ENCODE results near the gene IL1B.

The IL1B gene

DNA sequence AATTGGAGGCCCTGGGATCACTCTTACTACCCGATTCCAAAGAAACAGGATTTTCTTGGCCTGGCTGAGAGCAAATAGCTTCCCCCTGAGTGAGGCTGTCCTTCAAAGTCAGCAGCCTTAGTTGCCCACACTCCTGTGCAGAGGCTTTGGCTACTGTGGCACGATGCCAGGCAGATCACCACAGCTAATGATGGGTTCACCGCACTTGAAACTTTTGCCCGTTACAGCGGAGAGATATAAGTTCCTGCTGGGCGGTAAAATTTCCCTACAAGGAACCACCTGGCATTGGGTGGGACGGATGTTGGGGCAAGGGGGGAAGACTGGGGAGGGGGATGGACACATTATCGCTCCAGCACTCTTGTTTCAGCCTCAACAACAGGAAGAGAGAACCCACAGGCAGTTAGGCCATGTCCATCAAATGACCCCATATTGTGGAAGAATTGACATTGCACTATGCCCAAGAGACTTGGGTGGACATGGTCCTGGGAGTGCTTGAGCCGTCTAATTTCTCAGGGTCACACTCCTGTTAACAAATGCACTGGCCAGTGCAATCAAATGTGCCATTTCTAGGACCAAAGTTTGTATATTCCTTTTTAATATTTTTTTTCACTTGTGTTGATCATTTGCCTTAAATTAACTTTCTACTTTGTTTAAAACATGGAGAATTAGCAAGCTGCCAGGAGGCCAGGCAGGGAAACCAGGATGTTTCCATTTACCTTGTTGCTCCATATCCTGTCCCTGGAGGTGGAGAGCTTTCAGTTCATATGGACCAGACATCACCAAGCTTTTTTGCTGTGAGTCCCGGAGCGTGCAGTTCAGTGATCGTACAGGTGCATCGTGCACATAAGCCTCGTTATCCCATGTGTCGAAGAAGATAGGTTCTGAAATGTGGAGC, 4.4 kb downstream of the IL1B start:
- TF ChIP-seq, protein P1, sequence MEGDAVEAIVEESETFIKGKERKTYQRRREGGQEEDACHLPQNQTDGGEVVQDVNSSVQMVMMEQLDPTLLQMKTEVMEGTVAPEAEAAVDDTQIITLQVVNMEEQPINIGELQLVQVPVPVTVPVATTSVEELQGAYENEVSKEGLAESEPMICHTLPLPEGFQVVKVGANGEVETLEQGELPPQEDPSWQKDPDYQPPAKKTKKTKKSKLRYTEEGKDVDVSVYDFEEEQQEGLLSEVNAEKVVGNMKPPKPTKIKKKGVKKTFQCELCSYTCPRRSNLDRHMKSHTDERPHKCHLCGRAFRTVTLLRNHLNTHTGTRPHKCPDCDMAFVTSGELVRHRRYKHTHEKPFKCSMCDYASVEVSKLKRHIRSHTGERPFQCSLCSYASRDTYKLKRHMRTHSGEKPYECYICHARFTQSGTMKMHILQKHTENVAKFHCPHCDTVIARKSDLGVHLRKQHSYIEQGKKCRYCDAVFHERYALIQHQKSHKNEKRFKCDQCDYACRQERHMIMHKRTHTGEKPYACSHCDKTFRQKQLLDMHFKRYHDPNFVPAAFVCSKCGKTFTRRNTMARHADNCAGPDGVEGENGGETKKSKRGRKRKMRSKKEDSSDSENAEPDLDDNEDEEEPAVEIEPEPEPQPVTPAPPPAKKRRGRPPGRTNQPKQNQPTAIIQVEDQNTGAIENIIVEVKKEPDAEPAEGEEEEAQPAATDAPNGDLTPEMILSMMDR (conservative IDR thresholded peaks at IDR 0.05; ENCODE audit: low read length): no peak
- no peak for DNase-seq (ENCODE audit: low read depth)
- H3K4me3 ChIP-seq (ENCODE audit: low read length): no peak overlapping the region

DNA sequence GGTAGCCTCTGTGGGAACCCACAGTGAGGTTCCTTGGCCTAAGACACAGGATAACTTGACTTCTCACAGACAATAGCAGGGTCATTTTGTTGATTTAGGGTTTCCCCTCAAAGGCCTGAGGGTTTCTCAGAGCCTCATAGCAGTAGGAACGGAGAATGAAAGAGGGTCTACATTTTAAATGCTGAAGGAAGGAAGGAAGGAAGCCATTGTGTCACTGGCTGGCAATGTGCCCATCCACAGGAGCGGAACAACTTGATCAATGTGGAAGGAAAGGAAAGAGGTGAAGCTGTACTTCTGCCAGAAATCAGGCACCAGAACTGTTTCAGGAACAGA, 5.1 kb downstream of the IL1B start:
- DNase-seq (ENCODE audit: low read depth): no peak
- TF ChIP-seq, protein P1 (conservative IDR thresholded peaks at IDR 0.05; ENCODE audit: low read length): no peak

DNA sequence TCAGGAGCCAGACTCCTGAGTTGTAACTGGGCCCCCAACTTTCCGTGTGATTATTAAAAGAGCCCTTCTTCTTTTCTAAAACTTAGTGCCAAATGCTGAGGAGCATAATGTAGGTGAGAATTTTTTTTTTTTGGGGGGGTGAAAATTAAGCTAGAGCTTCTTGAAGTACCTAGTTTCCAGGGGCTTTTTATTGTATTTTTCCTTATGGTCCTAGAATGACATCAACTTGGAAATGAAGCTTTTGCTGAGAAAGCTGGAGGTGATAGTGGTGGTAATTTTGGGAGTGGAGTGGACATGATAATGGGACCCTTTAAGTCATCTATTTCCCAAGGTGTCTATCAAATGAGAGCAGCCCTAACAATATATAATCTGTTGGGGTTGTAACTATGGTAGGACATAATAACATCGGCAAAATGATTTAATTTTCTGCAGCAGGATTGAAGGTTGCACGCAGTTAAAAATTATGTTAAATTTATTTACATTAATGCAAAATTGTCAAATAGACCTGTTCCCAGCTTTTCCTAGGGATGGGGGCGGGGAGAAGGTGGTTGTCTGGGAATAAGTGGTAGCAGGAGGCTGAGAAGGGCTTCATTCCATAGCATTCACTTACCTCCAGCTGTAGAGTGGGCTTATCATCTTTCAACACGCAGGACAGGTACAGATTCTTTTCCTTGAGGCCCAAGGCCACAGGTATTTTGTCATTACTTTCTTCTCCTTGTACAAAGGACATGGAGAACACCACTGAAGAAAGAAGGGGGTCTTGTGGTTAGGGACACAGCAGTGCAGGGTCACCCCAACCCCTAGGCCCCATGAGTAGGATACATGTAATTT, 5.7 kb downstream of the IL1B start:
- DNase-seq (ENCODE audit: low read depth): no peak
- H3K4me3 ChIP-seq (ENCODE audit: low read length): no peak overlapping the region
- TF ChIP-seq, protein P1 (conservative IDR thresholded peaks at IDR 0.05; ENCODE audit: low read length): no peak

More for the DNA sequence above, 5.1 kb downstream of the IL1B start:
- H3K4me3 ChIP-seq (ENCODE audit: low read length): no peak overlapping the region

DNA sequence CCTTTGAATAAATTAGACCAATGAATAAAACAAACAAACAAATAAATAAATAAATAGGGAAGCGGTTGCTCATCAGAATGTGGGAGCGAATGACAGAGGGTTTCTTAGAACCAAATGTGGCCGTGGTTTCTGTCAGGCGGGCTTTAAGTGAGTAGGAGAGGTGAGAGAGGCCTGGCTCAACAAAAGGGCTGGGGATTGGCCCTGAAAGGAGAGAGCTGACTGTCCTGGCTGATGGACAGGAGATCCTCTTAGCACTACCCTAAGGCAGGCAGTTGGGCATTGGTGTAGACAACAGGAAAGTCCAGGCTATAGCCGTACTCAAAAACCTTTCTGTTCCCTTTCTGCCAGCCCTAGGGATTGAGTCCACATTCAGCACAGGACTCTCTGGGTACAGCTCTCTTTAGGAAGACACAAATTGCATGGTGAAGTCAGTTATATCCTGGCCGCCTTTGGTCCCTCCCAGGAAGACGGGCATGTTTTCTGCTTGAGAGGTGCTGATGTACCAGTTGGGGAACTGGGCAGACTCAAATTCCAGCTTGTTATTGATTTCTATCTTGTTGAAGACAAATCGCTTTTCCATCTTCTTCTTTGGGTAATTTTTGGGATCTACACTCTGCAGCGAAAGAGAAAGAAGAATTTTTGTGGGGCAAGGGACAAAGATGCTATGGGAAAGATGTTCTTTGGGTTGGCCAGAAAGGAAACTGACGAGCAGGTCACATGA, 6.5 kb downstream of the IL1B start:
- DNase-seq (ENCODE audit: low read depth): no peak
- TF ChIP-seq, protein P1 (conservative IDR thresholded peaks at IDR 0.05; ENCODE audit: low read length): no peak
- no peak overlapping the region for H3K4me3 ChIP-seq (ENCODE audit: low read length)

DNA sequence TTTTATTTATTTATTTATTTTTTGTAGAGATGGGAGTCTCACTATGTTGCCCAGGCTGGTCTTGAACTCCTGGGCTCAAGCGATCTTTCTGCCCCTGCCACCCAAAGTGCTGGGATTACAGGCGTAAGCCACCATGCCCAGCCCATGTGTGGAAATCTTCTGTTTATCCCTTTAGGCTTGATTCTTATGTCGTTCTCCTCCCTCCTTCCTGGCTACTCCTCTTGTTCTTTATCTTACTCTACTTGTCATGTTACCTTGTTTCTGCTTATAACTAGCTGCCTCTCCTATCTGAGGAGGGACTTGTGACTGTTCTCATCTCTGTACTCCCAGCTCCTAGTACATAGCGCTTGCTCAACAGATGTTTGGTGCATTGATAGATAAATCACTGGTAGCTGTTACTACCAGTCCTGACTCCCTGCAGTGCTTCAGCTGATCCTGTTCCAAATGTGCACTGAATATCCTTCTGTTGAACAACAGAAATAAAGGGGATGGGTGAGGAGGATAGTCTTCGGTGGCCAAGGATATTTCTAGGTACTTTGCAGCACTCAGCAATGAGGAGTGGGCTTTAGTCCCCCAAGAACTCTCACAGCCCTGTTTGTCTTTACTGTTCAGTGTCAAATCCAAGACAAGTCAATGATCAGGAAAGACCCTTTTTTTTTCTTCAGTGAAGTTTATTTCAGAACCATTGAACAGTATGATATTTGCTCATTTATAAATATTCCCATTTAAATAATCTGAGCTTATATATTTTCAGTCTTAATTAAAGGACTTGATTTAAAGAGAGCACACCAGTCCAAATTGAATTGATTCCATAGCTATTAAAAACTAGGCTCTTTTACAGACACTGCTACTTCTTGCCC, 7.2 kb downstream of the IL1B start:
- DNase-seq (ENCODE audit: low read depth): peak; percentile 18
- TF ChIP-seq, protein P1 (conservative IDR thresholded peaks at IDR 0.05; ENCODE audit: low read length): no peak
- H3K4me3 ChIP-seq (ENCODE audit: low read length): no peak overlapping the region

DNA sequence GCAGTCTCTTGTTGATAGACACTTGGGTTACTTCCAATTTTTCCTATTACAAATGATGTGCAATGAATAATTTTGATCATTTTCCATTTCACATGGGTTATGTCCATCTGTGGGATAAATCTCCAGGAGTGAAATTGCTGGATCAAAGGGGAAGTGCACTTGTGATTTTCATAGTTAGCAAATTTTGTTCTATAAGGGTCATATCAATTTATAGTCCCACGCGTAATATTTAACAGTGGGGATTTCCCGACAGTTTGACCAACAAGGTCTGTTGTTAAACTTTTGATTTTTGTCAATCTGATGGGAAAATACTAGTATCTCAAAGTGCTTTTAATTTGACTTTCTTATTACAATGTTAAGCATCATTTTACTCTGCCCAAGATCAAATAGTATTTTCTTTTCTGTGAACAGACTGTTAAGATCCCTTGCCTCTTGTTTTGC, 8.3 kb downstream of the IL1B start:
- DNase-seq (ENCODE audit: low read depth): no peak
- TF ChIP-seq, protein P1 (conservative IDR thresholded peaks at IDR 0.05; ENCODE audit: low read length): no peak
- no peak overlapping the region for H3K4me3 ChIP-seq (ENCODE audit: low read length)

All from AG10803 (cell line).